Astrocyte (in vitro differentiated cells and primary cell): ENCODE data around the gene MXRA7. TPM values are rescaled to one million over a fixed set of nuclear protein-coding genes. Genes with fewer than 3 reads are reported as not detected.
"Not testable (repeated sequence)": the region's sequence is repeated elsewhere in the genome, so short reads cannot be mapped to it uniquely, and the experiment has no call there.

Experiments
- DNase-seq: peaks from one replicate; pipeline ENCODE4 v3.0.0-alpha.2; 2010; ENCODE audit warnings: low read depth
- FAIRE-seq: peaks from 2 replicates; lab custom pipeline; 2011; peaks lifted over from hg19 to GRCh38; lab: Jason Lieb, UNC
- H2AFZ ChIP-seq: 2 replicates; pipeline ENCODE4 v1.6.0; 2012; ENCODE audit warnings: low read depth, low read length, inconsistent platforms
- H3K27ac ChIP-seq: 2 replicates; pipeline ENCODE4 v1.5.1; 2011; ENCODE audit warnings: low read depth, low read length, inconsistent platforms
- H3K27me3 ChIP-seq: 2 replicates; pipeline ENCODE4 v1.6.0; 2011; ENCODE audit warnings: low read length, inconsistent platforms; ENCODE audit not compliant: insufficient read depth
- H3K36me3 ChIP-seq: 2 replicates; pipeline ENCODE4 v1.5.1; 2011; ENCODE audit warnings: low read length, inconsistent platforms; ENCODE audit not compliant: insufficient read depth
- H3K4me1 ChIP-seq: 2 replicates; pipeline ENCODE4 v1.5.1; 2011; ENCODE audit warnings: low read length, inconsistent platforms; ENCODE audit not compliant: insufficient read depth
- H3K4me2 ChIP-seq: 2 replicates; pipeline ENCODE4 v1.6.0; 2012; ENCODE audit warnings: low read length, inconsistent platforms
- H3K4me3 ChIP-seq: 2 replicates; pipeline ENCODE4 v1.5.1; 2011; ENCODE audit warnings: low read depth, mild to moderate bottlenecking, low read length, inconsistent platforms; ENCODE audit not compliant: insufficient read depth
- H3K79me2 ChIP-seq: 2 replicates; pipeline ENCODE4 v1.6.0; 2012; ENCODE audit warnings: mild to moderate bottlenecking, low read length, inconsistent platforms; ENCODE audit not compliant: insufficient read depth
- H3K9ac ChIP-seq: 2 replicates; pipeline ENCODE4 v1.6.0; 2012; ENCODE audit warnings: mild to moderate bottlenecking, low read length, inconsistent platforms
- H3K9me3 ChIP-seq: 2 replicates; pipeline ENCODE4 v1.5.1; 2012; ENCODE audit warnings: low read depth, mild to moderate bottlenecking, low read length, inconsistent platforms; ENCODE audit not compliant: insufficient read depth
- H4K20me1 ChIP-seq: 2 replicates; pipeline ENCODE4 v1.6.0; 2012; ENCODE audit warnings: low read length, inconsistent platforms; ENCODE audit not compliant: insufficient read depth
- H3K27ac Mint-ChIP-seq: one replicate; pipeline ENCODE4 v1.8.0; 2021; ENCODE audit warnings: mild to moderate bottlenecking, mixed read lengths; ENCODE audit not compliant: unreplicated experiment
- H3K27me3 Mint-ChIP-seq: one replicate; pipeline ENCODE4 v1.8.0; 2021; ENCODE audit warnings: low read depth, mixed read lengths; ENCODE audit not compliant: unreplicated experiment
- H3K36me3 Mint-ChIP-seq: one replicate; pipeline ENCODE4 v1.8.0; 2021; ENCODE audit warnings: low read depth, mixed read lengths; ENCODE audit not compliant: unreplicated experiment
- H3K4me1 Mint-ChIP-seq: one replicate; pipeline ENCODE4 v1.8.0; 2021; ENCODE audit warnings: low read depth, mixed read lengths; ENCODE audit not compliant: unreplicated experiment
- H3K4me3 Mint-ChIP-seq: one replicate; pipeline ENCODE4 v1.8.0; 2021; ENCODE audit warnings: mild to moderate bottlenecking, moderate library complexity, mixed read lengths; ENCODE audit not compliant: unreplicated experiment
- H3K9me3 Mint-ChIP-seq: one replicate; pipeline ENCODE4 v1.8.0; 2021; ENCODE audit warnings: mild to moderate bottlenecking, mixed read lengths; ENCODE audit not compliant: unreplicated experiment
- EZH2 ChIP-seq: IDR thresholded peaks from 2 replicates; pipeline ENCODE4 v1.6.1; 2012; ENCODE audit warnings: mild to moderate bottlenecking, low read length, inconsistent platforms; ENCODE audit not compliant: insufficient read depth
- total RNA-seq: library from RNA; stranded (reverse); gene quantifications from 2 replicates; pipeline ENCODE4 v1.2.1, GENCODE V29; 2021
- TF ChIP-seq, protein P1 (sequence below): IDR thresholded peaks from 2 replicates; pipeline ENCODE4 v1.5.1; 2011; ENCODE audit warnings: low read depth, mild to moderate bottlenecking, inconsistent platforms, low read length, moderate library complexity; ENCODE audit not compliant: insufficient read depth

Gene MXRA7
- total RNA-seq, 1 donor from 2014 or later: 177 TPM

DNA sequence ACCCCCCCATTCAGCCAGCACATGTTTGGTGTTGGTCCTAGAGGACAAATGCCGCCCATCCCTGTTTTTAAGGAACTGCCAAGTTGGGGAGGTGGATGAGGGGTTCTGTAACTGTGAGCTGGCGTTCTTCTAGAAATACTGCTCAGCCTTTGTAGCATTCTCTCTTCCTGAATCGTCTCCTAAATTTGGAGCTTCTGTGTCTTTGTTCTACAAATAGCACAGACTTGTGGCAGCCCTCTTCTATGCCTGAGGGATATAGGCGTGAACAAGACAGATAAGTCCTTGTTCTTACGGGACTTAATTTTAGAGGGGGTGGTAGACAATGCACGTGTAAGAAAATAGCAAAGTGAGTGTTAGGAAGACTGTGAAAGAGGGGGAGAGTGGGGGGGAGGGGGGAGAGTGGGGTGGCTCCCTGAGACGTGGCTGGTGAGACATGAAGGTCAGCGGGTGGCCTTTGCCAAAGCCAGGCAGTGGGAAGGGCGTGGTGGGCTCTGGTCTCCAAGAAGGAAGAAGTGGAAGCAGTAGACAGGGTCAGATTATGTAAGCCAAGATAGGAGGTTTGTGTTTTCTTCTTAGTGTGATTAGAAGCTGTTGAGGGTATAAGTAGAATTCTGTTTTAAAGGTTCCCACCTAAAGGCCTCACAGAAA is 37.1 kb upstream of the MXRA7 start:
- Histone ChIP-seq H3K9ac (no peak overlapping the region), H3K9me3 (no peaks in the 10 kb centered on the region), H3K27ac (no peak overlapping the region), H3K4me1 (no peaks in the 10 kb centered on the region), H3K4me2 (no peak overlapping the region), H3K36me3 (peaks cover 12% of the 10 kb centered on the region), H3K79me2 (no peaks in the 10 kb centered on the region), H3K4me3 (no peak overlapping the region), H4K20me1 (no peaks in the 10 kb centered on the region), H3K27me3 (no peaks in the 10 kb centered on the region), H2AFZ (no peak overlapping the region)
- peaks cover 7% of the 10 kb centered on the region for H3K9me3 Mint-ChIP-seq
- no peak overlapping the region for H3K4me3 Mint-ChIP-seq
- H3K36me3 Mint-ChIP-seq: peaks cover 35% of the 10 kb centered on the region
- DNase-seq (no peak), FAIRE-seq (no peak)
- TF ChIP-seq, protein P1, sequence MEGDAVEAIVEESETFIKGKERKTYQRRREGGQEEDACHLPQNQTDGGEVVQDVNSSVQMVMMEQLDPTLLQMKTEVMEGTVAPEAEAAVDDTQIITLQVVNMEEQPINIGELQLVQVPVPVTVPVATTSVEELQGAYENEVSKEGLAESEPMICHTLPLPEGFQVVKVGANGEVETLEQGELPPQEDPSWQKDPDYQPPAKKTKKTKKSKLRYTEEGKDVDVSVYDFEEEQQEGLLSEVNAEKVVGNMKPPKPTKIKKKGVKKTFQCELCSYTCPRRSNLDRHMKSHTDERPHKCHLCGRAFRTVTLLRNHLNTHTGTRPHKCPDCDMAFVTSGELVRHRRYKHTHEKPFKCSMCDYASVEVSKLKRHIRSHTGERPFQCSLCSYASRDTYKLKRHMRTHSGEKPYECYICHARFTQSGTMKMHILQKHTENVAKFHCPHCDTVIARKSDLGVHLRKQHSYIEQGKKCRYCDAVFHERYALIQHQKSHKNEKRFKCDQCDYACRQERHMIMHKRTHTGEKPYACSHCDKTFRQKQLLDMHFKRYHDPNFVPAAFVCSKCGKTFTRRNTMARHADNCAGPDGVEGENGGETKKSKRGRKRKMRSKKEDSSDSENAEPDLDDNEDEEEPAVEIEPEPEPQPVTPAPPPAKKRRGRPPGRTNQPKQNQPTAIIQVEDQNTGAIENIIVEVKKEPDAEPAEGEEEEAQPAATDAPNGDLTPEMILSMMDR: no peak
- TF ChIP-seq EZH2: no peak
- no peak overlapping the region for H3K27ac Mint-ChIP-seq
- no peaks in the 10 kb centered on the region for H3K4me1 Mint-ChIP-seq
- no peaks in the 10 kb centered on the region for H3K27me3 Mint-ChIP-seq

DNA sequence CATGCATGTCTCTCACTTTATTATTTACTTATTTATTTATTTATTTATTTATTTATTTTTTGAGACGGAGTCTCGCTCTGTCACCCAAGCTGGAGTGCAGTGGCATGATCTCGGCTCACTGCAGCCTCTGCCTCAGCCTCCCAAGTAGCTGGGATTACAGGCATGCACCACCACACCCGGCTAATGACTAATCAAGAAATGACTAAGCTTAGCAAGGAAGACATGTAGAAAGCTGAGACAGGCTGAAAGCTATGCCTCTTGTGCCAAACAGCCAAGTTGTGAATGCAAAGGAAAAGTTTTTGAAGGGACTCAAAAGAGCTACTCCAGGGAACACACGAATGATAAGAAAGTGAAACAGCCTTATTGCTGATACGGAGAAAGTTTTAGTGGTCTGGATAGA is 35.0 kb upstream of the MXRA7 start:
- DNase-seq, H4K20me1 ChIP-seq, FAIRE-seq, H3K27me3 ChIP-seq, H3K9me3 Mint-ChIP-seq, H3K4me1 ChIP-seq, H3K4me2 ChIP-seq, H3K9me3 ChIP-seq, H3K27ac ChIP-seq, H3K27ac Mint-ChIP-seq, H2AFZ ChIP-seq, H3K4me3 ChIP-seq, H3K9ac ChIP-seq, H3K27me3 Mint-ChIP-seq, H3K79me2 ChIP-seq, H3K4me3 Mint-ChIP-seq, H3K4me1 Mint-ChIP-seq: not testable (repeated sequence)
- peaks cover 12% of the 10 kb centered on the region for H3K36me3 ChIP-seq
- peaks cover 35% of the 10 kb centered on the region for H3K36me3 Mint-ChIP-seq

DNA sequence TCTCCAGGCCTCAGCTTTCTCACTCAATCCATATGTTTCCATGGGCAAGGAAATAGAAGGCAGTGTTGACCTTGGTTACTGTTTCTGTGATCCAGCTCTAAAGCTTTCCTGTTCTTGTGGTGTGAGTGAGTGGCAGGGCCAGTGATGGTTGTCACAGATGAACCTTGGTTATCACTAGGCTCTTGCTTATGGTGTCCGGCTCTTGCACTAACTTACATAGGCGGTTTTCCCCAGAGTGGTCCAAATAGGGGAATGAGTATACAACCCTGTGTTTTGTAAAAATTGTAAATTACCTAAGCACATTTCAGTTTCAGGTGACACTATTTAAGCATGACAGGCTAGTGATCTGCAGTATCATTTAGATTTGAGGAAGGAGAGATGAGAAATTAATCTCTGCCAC is 34.0 kb upstream of the MXRA7 start:
- Mint-ChIP-seq H3K9me3 (peaks cover 7% of the 10 kb centered on the region), H3K4me1 (no peaks in the 10 kb centered on the region)
- no peak for FAIRE-seq

More for the DNA sequence above, 34.0 kb upstream of the MXRA7 start:
- no peak overlapping the region for H3K4me3 ChIP-seq
- no peaks in the 10 kb centered on the region for H3K4me1 ChIP-seq
- H3K79me2 ChIP-seq: peaks cover 5% of the 10 kb centered on the region
- H3K4me2 ChIP-seq: no peak overlapping the region
- H2AFZ ChIP-seq: no peak overlapping the region
- no peak for DNase-seq
- no peak overlapping the region for H3K27ac ChIP-seq
- no peak overlapping the region for H3K4me3 Mint-ChIP-seq
- H3K27me3 ChIP-seq: no peaks in the 10 kb centered on the region
- peaks cover 34% of the 10 kb centered on the region for H3K36me3 Mint-ChIP-seq
- TF ChIP-seq, protein P1: no peak
- no peak for TF ChIP-seq EZH2
- H3K36me3 ChIP-seq: peaks cover 12% of the 10 kb centered on the region
- no peaks in the 10 kb centered on the region for H3K27me3 Mint-ChIP-seq
- no peaks in the 10 kb centered on the region for H3K9me3 ChIP-seq
- no peak overlapping the region for H3K27ac Mint-ChIP-seq
- H3K9ac ChIP-seq: no peak overlapping the region
- H4K20me1 ChIP-seq: no peaks in the 10 kb centered on the region
